Type B pancreatic cell (in vitro differentiated cells): ENCODE measurements around the gene PNCK. TPM values are rescaled to one million over a fixed set of nuclear protein-coding genes. Genes with fewer than 3 reads are reported as not detected.

Source experiments
- DNase-seq: peaks from one replicate; pipeline ENCODE4 v3.0.0; 2021; ENCODE audit warnings: mixed read lengths; ENCODE audit not compliant: unreplicated experiment; ENCODE audit errors: extremely low spot score
- H3K27ac Mint-ChIP-seq: 2 replicates; pipeline ENCODE4 v1.8.0; 2021; ENCODE audit warnings: mild to moderate bottlenecking, mixed read lengths
- H3K27me3 Mint-ChIP-seq: 2 replicates; pipeline ENCODE4 v1.8.0; 2021; ENCODE audit warnings: mixed read lengths
- H3K36me3 Mint-ChIP-seq: 2 replicates; pipeline ENCODE4 v1.8.0; 2021; ENCODE audit warnings: mixed read lengths
- H3K4me1 Mint-ChIP-seq: one replicate; pipeline ENCODE4 v1.8.0; 2021; ENCODE audit warnings: mixed read lengths; ENCODE audit not compliant: unreplicated experiment
- H3K4me3 Mint-ChIP-seq: 2 replicates; pipeline ENCODE4 v1.8.0; 2021; ENCODE audit warnings: mild to moderate bottlenecking, mixed read lengths
- H3K9me3 Mint-ChIP-seq: 2 replicates; pipeline ENCODE4 v1.8.0; 2021; ENCODE audit warnings: mixed read lengths
- CTCF ChIP-seq: fragments of 200-600 bp; sonication (generic); conservative IDR thresholded peaks from 2 replicates; pipeline ENCODE4 v1.5.0; 2021; ENCODE audit warnings: antibody characterized with exemption, mild to moderate bottlenecking
- total RNA-seq: library from RNA; stranded (reverse); gene quantifications from 2 replicates; pipeline ENCODE4 v1.2.1, GENCODE V29; 2021; ENCODE audit warnings: low replicate concordance

Gene PNCK
- total RNA-seq, 1 donor from 2014 or later: 3.7 TPM

- Mint-ChIP-seq H3K4me3 (no peak overlapping the region), H3K27me3 (no peaks in the 10 kb centered on the region), H3K4me1 (no peaks in the 10 kb centered on the region), H3K36me3 (no peaks in the 10 kb centered on the region), H3K9me3 (peaks cover 3% of the 10 kb centered on the region), H3K27ac (no peak overlapping the region)
- no peak for DNase-seq
- no peak for TF ChIP-seq CTCF
Observed at GRCh38 chrX:153626025-153626633, 47.5 kb downstream of the PNCK start.

- Mint-ChIP-seq H3K4me1 (no peaks in the 10 kb centered on the region), H3K27ac (no peak overlapping the region), H3K27me3 (no peaks in the 10 kb centered on the region), H3K36me3 (no peaks in the 10 kb centered on the region), H3K9me3 (no peaks in the 10 kb centered on the region), H3K4me3 (no peak overlapping the region)
- TF ChIP-seq CTCF: no peak
- DNase-seq: no peak
Observed at GRCh38 chrX:153625271-153626024, 48.2 kb downstream of the PNCK start.

- H3K27ac Mint-ChIP-seq: no peak overlapping the region
- no peaks in the 10 kb centered on the region for H3K4me1 Mint-ChIP-seq
- H3K4me3 Mint-ChIP-seq: no peak overlapping the region
- no peak for DNase-seq
- no peaks in the 10 kb centered on the region for H3K9me3 Mint-ChIP-seq
- no peak for TF ChIP-seq CTCF
- H3K27me3 Mint-ChIP-seq: no peaks in the 10 kb centered on the region
- H3K36me3 Mint-ChIP-seq: no peaks in the 10 kb centered on the region
Observed at GRCh38 chrX:153624196-153625091, 49.2 kb downstream of the PNCK start.

- TF ChIP-seq CTCF: no peak
- no peak for DNase-seq
- Mint-ChIP-seq H3K9me3 (no peaks in the 10 kb centered on the region), H3K36me3 (no peaks in the 10 kb centered on the region), H3K27me3 (peaks cover 4% of the 10 kb centered on the region), H3K4me3 (no peak overlapping the region), H3K4me1 (no peaks in the 10 kb centered on the region), H3K27ac (no peak overlapping the region)
Observed at GRCh38 chrX:153623310-153624029, 50.1 kb downstream of the PNCK start.

GRCh38 chrX:153622661-153623309, 50.8 kb downstream of the PNCK start:
- Mint-ChIP-seq H3K36me3 (no peaks in the 10 kb centered on the region), H3K27me3 (peaks cover 11% of the 10 kb centered on the region), H3K27ac (no peak overlapping the region), H3K4me3 (no peak overlapping the region), H3K4me1 (no peaks in the 10 kb centered on the region), H3K9me3 (no peaks in the 10 kb centered on the region)
- no peak for DNase-seq
- no peak for TF ChIP-seq CTCF
